ENCODE data around the gene GPR137B. TPM values are rescaled to one million over a fixed set of nuclear protein-coding genes. Genes with fewer than 3 reads are reported as not detected.

GPR137B gene
- total and polyA plus RNA-seq, 9 of the 15 experiments (the other 6 are each of a cell fraction or from before 2014, with no cell fraction given): 0.04 to 1.0 (median 0.62) TPM

DNA sequence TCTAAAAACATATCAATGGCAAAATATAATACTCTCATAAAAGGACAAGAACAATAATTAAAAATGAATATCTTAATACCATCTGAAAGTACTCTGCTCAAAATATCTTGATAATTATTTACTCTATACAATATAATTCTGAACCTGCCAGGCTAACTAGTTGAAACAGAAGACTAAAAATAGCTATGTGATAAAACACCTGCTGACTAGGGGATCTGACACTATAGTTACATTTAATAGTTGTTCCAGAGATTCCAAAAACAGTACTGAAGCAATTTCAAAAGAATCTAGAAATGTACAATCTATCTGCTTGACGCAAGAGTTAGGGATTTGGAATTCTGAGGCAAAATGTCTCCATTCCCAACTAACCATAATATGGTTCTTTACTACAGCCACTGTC lies 109.2 kb downstream of the GPR137B start (continued):
- no peak for TF ChIP-seq CXXC5 (CRISPR knock-in tag; IDR thresholded peaks at IDR 0.05)
- TF ChIP-seq FOXA3 (CRISPR knock-in tag; conservative IDR thresholded peaks at IDR 0.05 in 1 of 2, IDR thresholded peaks at IDR 0.05 in 1 of 2): no peak
- TF ChIP-seq HDAC3 (IDR thresholded peaks at IDR 0.05; ENCODE audit: borderline replicate concordance, partially characterized antibody): no peak
- TF ChIP-seq, protein P1, sequence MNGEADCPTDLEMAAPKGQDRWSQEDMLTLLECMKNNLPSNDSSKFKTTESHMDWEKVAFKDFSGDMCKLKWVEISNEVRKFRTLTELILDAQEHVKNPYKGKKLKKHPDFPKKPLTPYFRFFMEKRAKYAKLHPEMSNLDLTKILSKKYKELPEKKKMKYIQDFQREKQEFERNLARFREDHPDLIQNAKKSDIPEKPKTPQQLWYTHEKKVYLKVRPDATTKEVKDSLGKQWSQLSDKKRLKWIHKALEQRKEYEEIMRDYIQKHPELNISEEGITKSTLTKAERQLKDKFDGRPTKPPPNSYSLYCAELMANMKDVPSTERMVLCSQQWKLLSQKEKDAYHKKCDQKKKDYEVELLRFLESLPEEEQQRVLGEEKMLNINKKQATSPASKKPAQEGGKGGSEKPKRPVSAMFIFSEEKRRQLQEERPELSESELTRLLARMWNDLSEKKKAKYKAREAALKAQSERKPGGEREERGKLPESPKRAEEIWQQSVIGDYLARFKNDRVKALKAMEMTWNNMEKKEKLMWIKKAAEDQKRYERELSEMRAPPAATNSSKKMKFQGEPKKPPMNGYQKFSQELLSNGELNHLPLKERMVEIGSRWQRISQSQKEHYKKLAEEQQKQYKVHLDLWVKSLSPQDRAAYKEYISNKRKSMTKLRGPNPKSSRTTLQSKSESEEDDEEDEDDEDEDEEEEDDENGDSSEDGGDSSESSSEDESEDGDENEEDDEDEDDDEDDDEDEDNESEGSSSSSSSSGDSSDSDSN (IDR thresholded peaks at IDR 0.05; ENCODE audit: borderline replicate concordance in 1 of 2, low read depth in 2 of 2, low read length in 2 of 2): no peak
- TF ChIP-seq HDAC1 (IDR thresholded peaks at IDR 0.05): no peak
- no peak for TF ChIP-seq SRSF1 (IDR thresholded peaks at IDR 0.05; ENCODE audit: low read depth, low read length)
- TF ChIP-seq FOXK1 (CRISPR knock-in tag; IDR thresholded peaks at IDR 0.05; ENCODE audit: borderline replicate concordance): no peak

DNA sequence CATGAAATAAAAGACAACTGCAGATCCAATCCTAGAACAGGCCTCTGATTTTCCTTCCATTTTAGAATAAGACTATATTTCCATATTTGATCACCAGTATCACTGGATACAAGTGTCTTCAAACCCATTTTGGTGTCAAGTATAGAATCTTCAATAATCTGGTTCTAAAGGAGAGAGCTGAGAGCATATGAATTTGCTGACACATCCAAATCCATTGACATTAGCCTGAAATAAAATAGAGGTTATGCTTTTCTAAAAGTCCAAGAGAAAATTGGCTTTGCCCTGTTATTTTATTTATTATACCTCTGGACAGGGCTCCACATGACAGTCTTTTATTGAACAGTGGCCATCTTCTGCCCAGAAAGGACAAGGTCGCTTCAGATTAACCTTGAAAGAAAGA lies 110.8 kb downstream of the GPR137B start:
- H3K4me2 ChIP-seq (ENCODE audit: insufficient read depth, low read length): no peak overlapping the region
- no peak for ATAC-seq
- H3K79me2 ChIP-seq (ENCODE audit: control insufficient read depth, insufficient read depth, low read length): no peaks in the 10 kb centered on the region
- H3K4me3 ChIP-seq: no peak overlapping the region
- in situ Hi-C loops (cut with MboI): no loop called here
- POLR2A ChIA-PET: interaction anchor here (1.1 to 1.9 kb wide), 2 partner anchors 17 to 28 kb away, joined by 4 to 6 read pairs; partner anchors contain the start of gene ERO1B
- no peaks in the 10 kb centered on the region for H4K20me1 ChIP-seq (replicated peaks; ENCODE audit: control insufficient read depth, insufficient read depth, low read length)
- no peak for DNase-seq (ENCODE audit: extremely low read depth in 1 of 4, low spot score in 3 of 4)
- no peak overlapping the region for H3K9ac ChIP-seq (ENCODE audit: insufficient read depth in 1 of 2, low read depth in 2 of 2, low read length in 2 of 2)
- H3K27me3 ChIP-seq (ENCODE audit: control insufficient read depth in 2 of 2, insufficient read depth in 2 of 2, low read length in 2 of 2): no peaks in the 10 kb centered on the region
- H3K9me1 ChIP-seq (ENCODE audit: control insufficient read depth, insufficient read depth, low read length): no peaks in the 10 kb centered on the region
- CTCF ChIA-PET (ENCODE audit: low intra/inter-chr PET ratio): no interaction called here
- peaks cover 0 to 12% of the 10 kb centered on the region in 2 experiments; a peak in 3 of 5 replicates for H3K4me1 ChIP-seq (replicated peaks in 1 of 2; ENCODE audit: control insufficient read depth in 2 of 2, insufficient read depth in 2 of 2, low read length in 2 of 2)
- H3K9me3 ChIP-seq (replicated peaks; ENCODE audit: control insufficient read depth, insufficient read depth, low read depth, low read length): no peaks in the 10 kb centered on the region
- intact Hi-C loops (cut with micrococcal nuclease): no loop called here
- FAIRE-seq: no peak
- no peaks in the 10 kb centered on the region for H3K36me3 ChIP-seq (ENCODE audit: control insufficient read depth, insufficient read depth, low read length)
- WGBS (ENCODE audit: insufficient coverage, low coverage, missing lambda C conversion rate): 44% methylated on average over 1 of the region's 1 CpG
- peak overlapping the region; percentile 6 for H2AFZ ChIP-seq (ENCODE audit: low read depth, low read length)
- no TSS peak for BruUV-seq (replicated peaks)
- peak overlapping the region; percentile 18; the same call in 1 of the 3 replicates for H3K27ac ChIP-seq (ENCODE audit: extremely low read depth, low read depth, low read length)
- TF ChIP-seq ZNF507 (tag; conservative IDR thresholded peaks at IDR 0.05): no peak
- peak; percentile 94 for TF ChIP-seq MAFK (IDR thresholded peaks at IDR 0.05; ENCODE audit: low read length)
- TF ChIP-seq ZNF316 (IDR thresholded peaks at IDR 0.05): peak; percentile 95
- TF ChIP-seq KAT7 (CRISPR knock-in tag; IDR thresholded peaks at IDR 0.05; ENCODE audit: borderline replicate concordance): no peak
- peak; percentile 90 for TF ChIP-seq C11orf30 (IDR thresholded peaks at IDR 0.05; ENCODE audit: low read depth)
- peak; percentile 92 for TF ChIP-seq MAFG (tag; conservative IDR thresholded peaks at IDR 0.05)
- no peak for TF ChIP-seq KLF1 (tag; IDR thresholded peaks at IDR 0.05)
- TF ChIP-seq MBD2 (IDR thresholded peaks at IDR 0.05; ENCODE audit: borderline replicate concordance, low read depth): no peak
- no peak for TF ChIP-seq ZNF695 (CRISPR knock-in tag; IDR thresholded peaks at IDR 0.05)
- no peak for TF ChIP-seq CBFA2T2 (conservative IDR thresholded peaks at IDR 0.05)

All from K562 (cell line).